Activated CD4-positive, CD25-positive, alpha-beta regulatory T cell treated with anti-CD3 and anti-CD28 coated beads, Interleukin-2, amount 50 U/mL, for 16 hours (primary cell): ENCODE measurements around the gene TAS1R1.

ENCODE experiments used
- DNase-seq: peaks from one replicate; pipeline ENCODE4 v3.0.0-alpha.2; 2020; ENCODE audit warnings: low read depth, low spot score

Gene TAS1R1

DNA sequence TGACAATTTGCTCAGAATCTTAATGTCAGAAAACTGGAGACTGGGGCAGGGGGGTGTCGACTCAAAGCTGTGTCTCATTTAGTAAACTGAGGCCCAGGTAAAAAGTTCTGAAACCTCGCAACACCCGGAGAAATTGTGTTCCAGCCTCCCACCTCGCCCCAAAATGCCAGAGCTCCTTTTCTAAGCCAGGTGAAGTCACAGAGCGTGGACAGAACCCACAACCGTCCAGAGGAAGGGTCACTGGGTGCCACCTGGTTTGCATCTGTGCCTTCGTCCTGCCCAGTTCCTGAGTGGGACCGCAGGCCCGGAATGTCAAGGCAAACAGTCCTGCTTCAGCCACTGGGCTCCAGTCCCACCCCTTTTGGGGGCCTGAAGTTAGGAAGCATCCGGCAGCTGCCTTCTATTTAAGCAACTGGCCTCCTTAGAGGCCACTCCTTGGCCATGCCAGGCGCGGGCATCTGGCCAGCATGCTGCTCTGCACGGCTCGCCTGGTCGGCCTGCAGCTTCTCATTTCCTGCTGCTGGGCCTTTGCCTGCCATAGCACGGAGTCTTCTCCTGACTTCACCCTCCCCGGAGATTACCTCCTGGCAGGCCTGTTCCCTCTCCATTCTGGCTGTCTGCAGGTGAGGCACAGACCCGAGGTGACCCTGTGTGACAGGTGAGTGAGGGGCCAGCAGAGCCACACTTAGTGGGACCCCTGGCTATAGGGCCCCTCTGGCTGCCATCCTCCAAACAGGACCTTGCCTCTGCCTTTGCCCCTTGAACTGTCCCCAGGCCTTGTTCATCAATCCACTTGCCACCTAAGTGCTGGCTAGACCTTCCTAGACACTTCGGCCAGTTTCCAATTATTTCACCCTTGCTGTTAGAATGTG lies at the start of gene TAS1R1:
TSS of gene TAS1R1 (plus strand) at position 401 of the 872 bp plus-strand sequence. CDS start at position 468, 67 bp downstream.
- no peak for DNase-seq

DNA sequence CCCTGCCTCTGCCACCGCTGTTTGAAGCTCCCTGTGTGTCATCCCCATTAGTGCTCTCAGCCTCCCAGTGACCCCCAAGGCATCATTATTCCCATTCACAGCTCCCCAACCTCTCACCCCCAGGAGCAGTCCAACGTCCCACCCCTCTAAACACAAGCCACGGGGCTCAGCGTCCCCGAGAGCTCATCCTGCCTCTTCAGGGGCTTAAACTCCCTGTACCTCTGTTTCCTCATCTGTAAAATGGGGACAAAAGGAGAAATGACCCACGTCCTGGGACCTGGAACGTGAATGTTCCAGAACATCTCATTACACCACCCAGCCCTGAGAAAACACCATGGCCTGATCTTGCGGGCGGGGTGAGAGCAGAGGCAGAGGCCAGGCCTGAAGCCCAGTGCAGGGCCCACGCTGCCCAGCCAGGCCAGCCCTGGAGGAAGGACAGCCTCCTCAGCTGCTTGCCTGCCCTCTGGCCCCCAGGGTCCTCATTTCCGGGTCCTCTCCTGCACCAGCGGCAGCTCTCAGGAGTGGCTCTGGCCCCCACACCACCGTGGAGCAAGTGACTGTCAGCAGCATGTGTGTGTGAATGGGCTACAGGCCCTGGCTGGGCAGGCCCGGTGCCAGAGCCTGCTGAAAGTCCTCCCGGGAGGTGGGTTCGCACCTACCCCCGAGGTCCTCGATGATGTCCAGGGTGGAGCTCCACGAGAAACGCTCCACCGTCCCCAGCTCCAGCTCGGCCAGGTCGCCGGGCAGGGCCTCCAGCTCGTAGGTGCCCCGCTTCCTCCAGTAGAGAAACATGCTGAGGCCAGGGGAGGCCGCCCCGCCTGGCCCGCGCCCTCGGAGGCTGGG lies 49.5 kb upstream of the TAS1R1 start:
- no peak for DNase-seq

GRCh38 chr1:6506210-6507036 lies 48.7 kb upstream of the TAS1R1 start:
- DNase-seq: no peak

- DNase-seq: no peak
These were observed 48.1 kb upstream of the TAS1R1 start for GRCh38 chr1:6507037-6507428.

GRCh38 chr1:6507461-6507911 lies 47.6 kb upstream of the TAS1R1 start:
- no peak for DNase-seq

DNA sequence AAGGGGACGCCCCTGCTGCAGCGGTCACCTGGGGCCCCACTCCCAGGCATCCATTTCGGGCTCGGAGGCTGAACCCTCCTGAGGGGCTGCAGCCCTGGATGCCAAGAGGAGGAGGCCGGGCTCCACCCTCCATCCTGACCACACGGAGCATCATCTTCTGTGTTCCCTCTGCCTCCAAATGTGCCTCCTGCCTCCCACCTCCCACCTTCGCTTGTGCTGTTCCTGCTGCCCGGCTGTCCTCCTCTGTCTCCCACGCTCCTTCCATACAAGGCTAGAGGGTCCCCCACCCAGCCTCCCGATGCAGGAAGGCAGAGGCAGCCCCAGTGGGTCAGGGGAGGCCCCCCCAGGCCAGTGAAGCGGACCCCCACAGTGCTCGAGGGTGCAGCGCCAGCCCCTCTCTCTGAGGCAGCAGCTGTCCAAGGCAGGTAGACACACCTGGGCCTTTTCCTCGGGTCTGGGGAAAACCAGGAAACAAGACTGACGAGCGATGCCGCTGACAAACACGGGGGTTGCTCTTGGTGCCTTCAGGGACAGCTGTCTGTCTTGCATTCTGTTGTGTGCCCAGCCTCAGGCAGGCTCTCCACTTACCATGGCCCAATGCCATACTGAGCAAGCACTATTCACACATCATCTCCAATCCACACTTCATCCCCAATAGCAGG lies 46.8 kb upstream of the TAS1R1 start:
- no peak for DNase-seq

GRCh38 chr1:6508816-6509189 lies 46.3 kb upstream of the TAS1R1 start:
- DNase-seq: no peak

GRCh38 chr1:6509220-6509918 lies 45.7 kb upstream of the TAS1R1 start:
- DNase-seq: no peak

- DNase-seq: no peak
These were observed 45.2 kb upstream of the TAS1R1 start for GRCh38 chr1:6509919-6510291.

GRCh38 chr1:6510493-6510892 lies 44.6 kb upstream of the TAS1R1 start:
- DNase-seq: no peak

DNA sequence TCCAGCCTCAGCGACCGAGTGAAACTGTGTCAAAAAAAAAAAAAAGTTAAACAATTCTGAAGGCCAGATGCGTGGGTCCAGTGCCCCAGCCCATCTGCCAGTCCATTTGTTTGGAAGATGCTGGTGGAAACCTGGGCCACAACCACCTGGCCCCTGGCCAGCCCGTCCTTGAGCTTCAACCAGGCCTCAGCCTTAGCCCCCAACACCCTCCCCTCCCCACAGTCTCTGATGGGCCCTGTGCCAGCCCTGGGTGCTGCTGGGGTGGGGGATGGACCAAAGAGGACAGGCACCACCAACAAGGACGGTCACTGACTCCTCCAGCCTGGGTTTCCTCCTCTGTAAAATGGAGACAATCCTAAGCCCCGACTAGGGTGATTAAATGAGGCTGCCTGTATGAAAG lies 44.1 kb upstream of the TAS1R1 start:
- DNase-seq: no peak

DNA sequence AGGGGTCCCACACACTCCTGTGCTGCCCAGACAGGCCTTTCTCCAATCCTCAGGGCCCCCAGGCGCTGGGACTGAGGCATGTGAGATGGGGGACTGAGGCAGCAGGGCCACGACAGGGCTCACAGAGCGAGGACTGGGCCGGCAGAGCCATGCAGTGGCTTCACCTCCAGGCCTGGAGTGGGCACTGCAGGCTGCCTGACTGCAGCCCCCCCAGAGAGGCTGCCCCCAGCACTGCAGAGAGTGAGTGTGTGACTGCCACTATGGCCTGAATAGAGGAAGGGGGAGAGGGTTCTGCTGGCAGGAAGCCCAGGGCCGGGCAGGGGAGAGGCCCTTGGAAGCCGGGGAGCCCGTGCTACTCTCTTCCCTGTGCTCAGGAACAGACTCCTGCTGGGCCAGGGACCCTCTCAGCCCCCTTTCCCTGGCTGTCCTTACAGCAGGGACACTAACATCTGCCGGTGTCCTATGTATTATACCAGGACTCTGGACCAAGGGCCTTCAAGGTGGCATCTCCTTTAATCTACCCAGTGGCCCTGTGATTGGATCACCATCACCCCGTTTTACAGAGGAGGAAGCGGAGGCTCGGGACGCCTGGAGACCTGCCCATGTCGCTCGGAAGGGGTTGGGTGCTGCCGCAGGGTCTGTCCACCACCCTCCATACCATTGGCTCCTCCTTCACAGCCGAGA lies 43.4 kb upstream of the TAS1R1 start:
- DNase-seq: no peak

GRCh38 chr1:6512245-6512907 lies 42.7 kb upstream of the TAS1R1 start:
- no peak for DNase-seq

DNA sequence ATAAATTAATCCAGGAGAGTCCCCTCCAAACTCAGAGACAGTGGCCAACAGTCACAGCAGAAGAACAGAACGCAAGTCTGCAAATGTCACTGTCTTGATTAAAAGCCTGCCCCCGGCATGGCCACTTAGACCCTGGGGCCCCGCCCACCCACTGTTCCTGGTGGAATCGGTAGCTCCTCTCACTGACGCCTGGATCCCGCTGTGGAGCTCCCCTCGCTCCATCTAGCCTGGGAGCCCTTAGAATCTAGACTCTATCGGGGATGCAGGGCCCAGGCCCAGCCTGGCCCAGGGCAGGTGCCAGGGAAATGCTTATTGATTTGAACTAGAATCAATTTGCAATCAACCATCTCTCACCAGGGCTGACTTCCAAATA lies 42.2 kb upstream of the TAS1R1 start:
- no peak for DNase-seq

DNA sequence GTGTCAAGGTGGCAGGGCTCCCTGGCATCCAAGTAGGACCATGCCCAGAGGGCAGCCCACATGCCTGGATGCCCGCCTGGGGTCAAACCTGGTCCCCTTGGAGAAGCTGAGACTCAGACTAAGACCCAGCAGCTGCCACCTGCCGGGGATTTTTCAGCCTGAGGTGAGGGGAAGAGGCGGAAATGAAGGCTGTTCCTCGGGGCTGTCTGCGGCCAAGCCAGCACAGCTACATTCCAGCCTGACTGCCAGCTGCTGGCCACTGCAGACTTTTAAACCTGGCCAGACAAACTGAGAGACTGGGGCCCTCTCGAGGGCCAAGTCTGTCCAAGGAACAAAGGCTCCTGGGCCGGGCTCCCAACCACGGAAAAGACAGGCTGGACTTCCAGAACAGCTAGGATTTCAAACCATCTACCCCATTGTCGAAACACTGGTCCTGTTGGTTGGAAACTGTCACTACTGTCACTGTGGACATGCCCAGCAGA lies 41.7 kb upstream of the TAS1R1 start:
- no peak for DNase-seq

DNA sequence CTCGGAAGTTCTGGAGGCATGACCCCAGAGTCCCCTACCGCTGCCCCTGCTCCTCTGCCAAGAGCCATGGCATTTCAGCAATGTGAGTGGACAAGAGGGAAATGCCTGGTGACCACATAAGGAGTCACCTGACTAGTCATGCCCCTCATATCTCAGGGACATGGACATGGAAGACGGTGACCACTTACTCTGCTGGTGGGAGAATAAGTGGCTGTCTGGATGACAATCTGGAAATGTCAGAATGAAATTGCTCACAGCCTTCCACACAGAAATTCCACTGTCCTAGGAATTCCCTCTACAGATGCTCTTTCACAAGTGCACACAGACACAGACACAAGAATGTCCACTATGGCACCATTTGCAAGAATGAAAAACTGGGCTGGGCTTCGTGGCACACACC lies 39.3 kb upstream of the TAS1R1 start:
- no peak for DNase-seq

DNA sequence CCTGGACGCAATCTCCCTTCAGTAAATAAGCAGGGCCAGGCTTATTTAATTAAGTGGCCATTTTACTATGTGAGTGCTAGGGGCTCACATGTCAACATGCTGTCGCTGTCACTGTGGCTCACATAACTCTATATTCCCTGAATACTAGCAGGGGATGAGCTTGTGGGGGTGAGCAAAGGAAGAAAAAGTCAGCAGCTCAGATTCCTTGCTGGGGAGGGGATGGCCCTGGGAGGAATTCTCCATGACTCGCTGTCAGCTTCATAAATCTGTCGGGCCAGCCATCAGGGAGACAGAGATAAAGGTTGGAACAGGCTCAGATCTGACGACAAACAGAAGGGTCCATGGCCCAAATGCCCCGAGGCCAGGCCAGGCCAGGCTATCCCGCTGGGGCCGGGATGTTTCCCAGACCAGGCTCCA lies 37.7 kb upstream of the TAS1R1 start:
- DNase-seq: no peak

DNA sequence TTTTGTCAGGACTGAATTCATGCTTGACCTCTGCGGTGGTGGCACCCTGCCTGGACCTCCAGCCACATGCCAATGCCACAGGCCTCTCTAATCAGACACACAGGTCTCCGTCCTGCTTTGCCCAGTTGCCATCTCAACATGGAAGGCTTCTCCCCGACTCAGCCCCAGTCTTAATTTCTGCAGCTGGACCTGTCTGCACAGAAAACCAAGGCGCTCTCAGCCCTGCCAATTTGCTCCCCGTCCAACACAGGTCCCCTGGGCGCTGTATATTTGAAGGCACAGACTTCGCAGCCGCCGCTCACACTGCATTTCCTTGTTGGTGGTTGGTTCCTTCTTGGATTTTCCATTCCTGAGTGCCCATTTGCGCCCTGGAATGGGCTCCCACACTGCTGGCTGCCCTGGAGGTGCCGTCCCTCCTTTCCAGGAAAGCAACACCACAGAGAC lies 35.6 kb upstream of the TAS1R1 start:
- DNase-seq: no peak

GRCh38 chr1:6519935-6520671 lies 35.0 kb upstream of the TAS1R1 start:
- no peak for DNase-seq
